ENCODE results near the gene NTHL1. TPM values are rescaled to one million over a fixed set of nuclear protein-coding genes. Genes with fewer than 3 reads are reported as not detected.

NTHL1 gene
- total RNA-seq, 1 donor from 2014 or later = 13.6 TPM

DNA sequence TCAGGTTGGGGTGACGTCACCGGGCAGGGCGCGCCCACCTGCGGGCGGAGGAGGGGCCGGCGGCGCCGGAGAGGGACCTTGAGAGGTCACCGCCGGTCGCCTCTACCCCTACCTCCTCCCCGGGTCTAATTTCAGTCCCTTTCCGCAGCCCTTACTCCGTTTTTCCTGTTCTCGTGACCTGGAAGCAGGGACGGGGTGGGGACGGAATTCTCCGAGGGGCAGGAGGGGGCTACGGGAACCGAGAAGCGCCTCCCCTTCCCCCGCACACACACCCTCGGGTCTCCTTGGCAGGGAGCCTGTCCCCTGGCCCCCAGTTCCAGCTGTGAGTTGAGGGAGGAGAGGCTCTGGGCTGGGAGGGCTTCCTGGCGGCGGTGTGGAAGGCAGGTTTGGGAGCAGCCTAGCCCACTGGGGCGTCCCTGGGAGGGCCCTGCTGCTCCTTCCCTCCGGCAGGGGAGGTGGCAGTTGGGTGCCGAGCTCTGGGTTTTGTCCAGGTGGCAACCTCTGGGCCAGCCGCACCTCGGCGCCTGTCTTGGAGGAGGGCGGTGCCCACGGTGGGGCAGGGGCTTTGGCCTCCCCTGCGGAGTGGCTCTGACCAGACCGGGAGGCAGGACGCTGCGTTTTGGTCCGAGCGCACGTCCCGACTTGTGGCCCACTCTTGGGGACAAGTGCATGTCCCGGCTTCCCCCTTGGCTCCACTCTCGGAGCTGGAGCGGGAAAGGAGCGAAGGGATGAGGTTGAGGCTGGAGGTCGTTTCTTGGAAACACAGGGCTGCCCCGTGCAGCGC, 57.1 kb downstream of the NTHL1 start:
- Histone ChIP-seq H3K9me3 (ENCODE audit: control insufficient read depth in 3 of 3, low read length in 3 of 3) (no peaks in the 10 kb centered on the region), H3K27me3 (ENCODE audit: control insufficient read depth in 3 of 3, insufficient read depth in 3 of 3, low read length in 3 of 3) (peaks cover 34 to 40% (median 38%) of the 10 kb centered on the region in 3 donors), H3K27ac (ENCODE audit: low read depth, low read length) (no peak overlapping the region), H3K4me1 (ENCODE audit: control insufficient read depth in 3 of 3, insufficient read depth in 3 of 3, low read length in 3 of 3) (peaks cover 12 to 23% (median 17%) of the 10 kb centered on the region in 3 donors), H3K4me3 (ENCODE audit: low read length in 3 of 3) (peak overlapping the region in 1 of 3 donors; percentile 35), H3K9ac (ENCODE audit: low read depth in 1 of 3, low read length in 3 of 3) (no peak overlapping the region), H3K36me3 (ENCODE audit: control insufficient read depth in 3 of 3, insufficient read depth in 3 of 3, low read length in 3 of 3) (peaks cover 14 to 18% (median 15%) of the 10 kb centered on the region in 3 donors)

DNA sequence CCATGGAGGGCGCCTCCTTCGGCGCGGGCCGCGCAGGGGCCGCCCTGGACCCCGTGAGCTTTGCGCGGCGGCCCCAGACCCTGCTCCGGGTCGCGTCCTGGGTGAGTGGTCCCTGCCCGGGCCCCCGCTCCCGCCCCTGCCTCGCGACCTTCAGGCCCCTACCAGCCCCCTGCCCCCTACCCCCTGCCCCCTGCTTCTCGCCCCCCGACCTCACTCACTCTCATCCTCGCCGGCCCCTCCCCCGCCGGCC, 57.6 kb downstream of the NTHL1 start:
- Histone ChIP-seq H3K4me3 (ENCODE audit: low read length in 3 of 3) (no peak overlapping the region), H3K27me3 (ENCODE audit: control insufficient read depth in 3 of 3, insufficient read depth in 3 of 3, low read length in 3 of 3) (peaks cover 34 to 40% (median 38%) of the 10 kb centered on the region in 3 donors)

More for the DNA sequence above, 57.6 kb downstream of the NTHL1 start:
- Histone ChIP-seq H3K4me1 (ENCODE audit: control insufficient read depth in 3 of 3, insufficient read depth in 3 of 3, low read length in 3 of 3) (peaks cover 17 to 28% (median 22%) of the 10 kb centered on the region in 3 donors), H3K27ac (ENCODE audit: low read depth, low read length) (no peak overlapping the region), H3K9me3 (ENCODE audit: control insufficient read depth in 3 of 3, low read length in 3 of 3) (no peaks in the 10 kb centered on the region), H3K9ac (ENCODE audit: low read depth in 1 of 3, low read length in 3 of 3) (no peak overlapping the region), H3K36me3 (ENCODE audit: control insufficient read depth in 3 of 3, insufficient read depth in 3 of 3, low read length in 3 of 3) (peaks cover 16 to 20% (median 18%) of the 10 kb centered on the region in 3 donors)

Small RNA genes within 50 kb of the gene (small RNA-seq; reads per million reads assigned to genes)
- gene MIR1225 = 0.07 reads per million
- gene RN7SL219P = not detected

Other genes with a start within 250 kb of the NTHL1 start
- gene HAGH, start 221.0 kb downstream of the NTHL1 start, total RNA-seq = 42.3 TPM
- gene FAHD1, start 220.6 kb downstream of the NTHL1 start, total RNA-seq = 23.0 TPM
- under 0.01 TPM for gene MEIOB, start 175.7 kb downstream of the NTHL1 start, total RNA-seq
- not detected for gene HS3ST6, start 129.4 kb downstream of the NTHL1 start, total RNA-seq
- gene MSRB1, start 104.6 kb downstream of the NTHL1 start, total RNA-seq = 13.6 TPM
- 84.5 TPM for gene RPL3L, start 93.1 kb downstream of the NTHL1 start, total RNA-seq
- 130 TPM for gene NDUFB10, start 88.3 kb downstream of the NTHL1 start, total RNA-seq
- gene RPS2, start 83.0 kb downstream of the NTHL1 start, total RNA-seq = 3,178 TPM
- not detected for gene RNF151, start 81.0 kb downstream of the NTHL1 start, total RNA-seq
- gene TBL3, start 75.8 kb downstream of the NTHL1 start, total RNA-seq = 18.8 TPM
- 1.6 TPM for gene NOXO1, start 66.4 kb downstream of the NTHL1 start, total RNA-seq
- 4.7 TPM for gene GFER, start 63.6 kb downstream of the NTHL1 start, total RNA-seq
- gene SYNGR3, start 57.9 kb downstream of the NTHL1 start, total RNA-seq = 0.52 TPM
- gene ZNF598, start 38.0 kb downstream of the NTHL1 start, total RNA-seq = 4.7 TPM
- not detected for gene NPW, start 28.0 kb downstream of the NTHL1 start, total RNA-seq
- 15.1 TPM for gene NHERF2, start 20.9 kb downstream of the NTHL1 start, total RNA-seq
- gene TSC2, start 151 bp upstream of the NTHL1 start, total RNA-seq = 49.6 TPM
- gene PKD1, start 88.1 kb upstream of the NTHL1 start, total RNA-seq = 88.7 TPM
- not detected for gene RAB26, start 100.8 kb upstream of the NTHL1 start, total RNA-seq
- 24.0 TPM for gene TRAF7, start 107.9 kb upstream of the NTHL1 start, total RNA-seq
- gene CASKIN1, start 148.8 kb upstream of the NTHL1 start, total RNA-seq = 0.52 TPM
- gene MLST8, start 157.6 kb upstream of the NTHL1 start, total RNA-seq = 7.8 TPM
- gene BRICD5, start 163.0 kb upstream of the NTHL1 start, total RNA-seq = 2.1 TPM
- 9.9 TPM for gene PGP, start 167.0 kb upstream of the NTHL1 start, total RNA-seq
- 12.5 TPM for gene E4F1, start 175.8 kb upstream of the NTHL1 start, total RNA-seq
- 0.52 TPM for gene DNASE1L2, start 188.6 kb upstream of the NTHL1 start, total RNA-seq
- 42.3 TPM for gene ECI1, start 203.8 kb upstream of the NTHL1 start, total RNA-seq
- 42.3 TPM for gene RNPS1, start 220.3 kb upstream of the NTHL1 start, total RNA-seq

Data from skeletal muscle tissue (tissue), 5 donors.